Heart right ventricle (tissue), 16 donors: ENCODE data around the gene SERPINB8. TPM values are rescaled to one million over a fixed set of nuclear protein-coding genes. Genes with fewer than 3 reads are reported as not detected.

Experiments used
- ATAC-seq, 8 donors: fragments of 200-7000 bp; cut with Tn5 transposase; one replicate each; pipeline ENCODE4 v1.9.1; 2020; ENCODE audit warnings: mild to moderate bottlenecking in 8 of 8, moderate library complexity in 8 of 8, moderate number of reproducible peaks in 1 of 8
- DNase-seq, 2 donors: peaks; one replicate each; pipeline ENCODE4 v3.0.0-alpha.2; 2020
- H3K27ac ChIP-seq, 10 donors: fragments of 200-600 bp; sonication (generic) in 2 of 10; one replicate each; pipeline versions ENCODE4 v1.5.0 to v1.8.0; 2020 to 2022; ENCODE audit warnings: mild to moderate bottlenecking in 3 of 10
- H3K27me3 ChIP-seq, 7 donors: fragments of 200-600 bp; one replicate each; pipeline ENCODE4 v1.8.0; 2021 to 2022; ENCODE audit warnings: mild to moderate bottlenecking in 2 of 7
- H3K36me3 ChIP-seq, 9 donors: fragments of 200-600 bp; sonication (generic) in 1 of 9; one replicate each; pipeline versions ENCODE4 v1.5.0 to v1.8.0; 2020 to 2022; ENCODE audit warnings: mild to moderate bottlenecking in 2 of 9
- H3K4me1 ChIP-seq, 9 donors: fragments of 200-600 bp; sonication (generic) in 1 of 9; one replicate each; pipeline versions ENCODE4 v1.5.0 to v1.8.0; 2020 to 2022; ENCODE audit warnings: mild to moderate bottlenecking in 4 of 9
- H3K4me3 ChIP-seq, 10 donors: fragments of 200-600 bp; sonication (generic) in 2 of 10; one replicate each; pipeline versions ENCODE4 v1.5.0 to v1.8.0; 2020 to 2022; ENCODE audit warnings: mild to moderate bottlenecking in 7 of 10, moderate library complexity in 2 of 10
- H3K9me3 ChIP-seq, 11 donors: fragments of 200-600 bp in 10 of 11; sonication (generic) in 2 of 11; one replicate each; pipeline versions ENCODE4 v1.5.0 to v1.8.0; 2013 to 2022; ENCODE audit warnings: mild to moderate bottlenecking in 2 of 11, control low read depth in 1 of 11, moderate library complexity in 1 of 11
- CTCF ChIP-seq, 9 donors: fragments of 200-600 bp; sonication (generic) in 2 of 9; IDR thresholded peaks; one replicate each; pipeline versions ENCODE4 v1.5.0 to v1.8.0; 2021 to 2022; ENCODE audit warnings: antibody characterized with exemption in 9 of 9, mild to moderate bottlenecking in 5 of 9, moderate library complexity in 1 of 9
- WGBS, 2 donors: extraction: QIAGEN DNeasy Blood & Tissue Kit; methylation state at CpG; one replicate each; pipeline ENCODE4 v1.1.7; 2013; ENCODE audit warnings: inconsistent platforms in 1 of 2; 5-methylcytosine and 5-hydroxymethylcytosine counted together
- intact Hi-C, 10 donors: fragments of 100-400 bp; cut with DNase I; formaldehyde crosslinking; loops; one replicate each; pipeline versions ENCODE4 v1.11.1 to v1.14.2; 2022
- polyA plus RNA-seq, 2 donors: library from polyadenylated mRNA; stranded (reverse); fragments of 200-250 nt; gene quantifications; one replicate each; pipeline ENCODE4 v1.2.3, GENCODE V29; 2013
- total RNA-seq, 10 donors: library from RNA; stranded (reverse); fragmentation: NEBNext Ultra II Directional in 3 of 10; extraction: Animal tissue kit (Norgen Biotek cat#: 25700) in 3 of 10; gene quantifications; one replicate each; pipeline versions ENCODE4 v1.2.1 to v1.2.4, GENCODE V29; 2021 to 2023
- donor health status: Arrhythmogenic right ventricular cardiomyopathy.
- donor health status: ischemic (EF 13 %, LVEDD 7.1; RV severe dilation, severe dysfunction).
- donor health status: healthy with polysubstance abuse.
- donor health status: DM: no; HTN: yes; CAD: no.
- donor health status: DM: no; HTN: no; CAD: no.
- donor health status: ischemic (EF 25% LVEDD 6.9; RV normal size, moderate dysfunction).
- donor health status: ischemic (EF 25% LVEDD 5.7; RV mildly dilated, moderate dysfunction).
- donor health status: healthy.
- donor health status: DM: yes; HTN: yes; CAD: no.
- donor health status: Ischemic cardiomyopathy.
- donor health status: ischemic (EF 35%, LVEDD 5.7; RV mildly dilated, moderate dysfunction).
- donor health status: nonischemic (EF 11% LVEDD 7.7; RV severe dilation, severe dysfunction).
- donor health status: DM: yes; HTN: yes; CAD: no.
- donor health status: PGD.
- donor health status: ischemic (EF 29% LVEDD 5.4; RV normal size, mild dysfunction).
- donor health status: nonischemic (EF 23%, LVEDD 6.1; RV moderate dilation, normal function).

Gene SERPINB8
- total and polyA plus RNA-seq, 12 donors = 0.81 to 10.9 (median 2.5) TPM

- peaks cover 0 to 11% (median 6%) of the 10 kb centered on the region in 9 donors for H3K4me1 ChIP-seq
- H3K4me3 ChIP-seq = no peak overlapping the region
- intact Hi-C loops = no loop called here
- no peak overlapping the region for H3K27ac ChIP-seq
- H3K27me3 ChIP-seq = peaks cover 0 to 47% (median 20%) of the 10 kb centered on the region in 7 donors
- no peaks in the 10 kb centered on the region for H3K36me3 ChIP-seq
- DNase-seq (no peak), ATAC-seq (no peak)
- H3K9me3 ChIP-seq = peaks cover 0 to 6% (median 0%) of the 10 kb centered on the region in 11 donors
- 86 to 92% methylated on average over 3 of the region's 3 CpGs for WGBS, 2 donors
- TF ChIP-seq CTCF (IDR thresholded peaks at IDR 0.05) = no peak
Measured at GRCh38 chr18:63947051-63947790, 22.7 kb upstream of the SERPINB8 start.

GRCh38 chr18:63949068-63949737 is 20.7 kb upstream of the SERPINB8 start, which contains the start of gene HMSD:
Gene HMSD (plus strand): TSS chr18:63949301. CDS start chr18:63953456, 4,155 bp downstream.
- ATAC-seq = peak; percentile 65 to 93 (median 74)
- no peak within 1 kb of the TSS for H3K27ac ChIP-seq
- DNase-seq = peak in 1 of 2 donors; percentile 52
- peaks cover 0 to 6% (median 0%) of the 10 kb centered on the region in 11 donors for H3K9me3 ChIP-seq
- peaks cover 0 to 42% (median 16%) of the 10 kb centered on the region in 7 donors for H3K27me3 ChIP-seq
- no peaks in the 10 kb centered on the region for H3K36me3 ChIP-seq
- TF ChIP-seq CTCF (IDR thresholded peaks at IDR 0.05) = peak in 7 of 9 donors; percentile 10 to 57 (median 43)
- intact Hi-C loops = no loop called here
- H3K4me3 ChIP-seq = peak within 1 kb of the TSS in 9 of 10 donors; percentile 4 to 51 (median 43)
- peaks cover 0 to 11% (median 6%) of the 10 kb centered on the region in 9 donors for H3K4me1 ChIP-seq
- WGBS, 2 donors = 7 to 13% methylated on average over 35 of the region's 35 CpGs

GRCh38 chr18:63951302-63951705 is 18.6 kb upstream of the SERPINB8 start:
- peaks cover 0 to 5% (median 0%) of the 10 kb centered on the region in 11 donors for H3K9me3 ChIP-seq
- H3K27me3 ChIP-seq = peaks cover 0 to 39% (median 14%) of the 10 kb centered on the region in 7 donors
- 86 to 88% methylated on average over 4 of the region's 4 CpGs for WGBS, 2 donors
- no peak for TF ChIP-seq CTCF (IDR thresholded peaks at IDR 0.05)
- ATAC-seq = no peak
- no peaks in the 10 kb centered on the region for H3K36me3 ChIP-seq
- H3K4me1 ChIP-seq = peaks cover 0 to 11% (median 6%) of the 10 kb centered on the region in 9 donors
- intact Hi-C loops = no loop called here
- no peak overlapping the region for H3K27ac ChIP-seq
- H3K4me3 ChIP-seq = no peak overlapping the region
- no peak for DNase-seq

GRCh38 chr18:63953811-63954210 is 16.1 kb upstream of the SERPINB8 start:
- Histone ChIP-seq H3K27me3 (peaks cover 0 to 36% (median 9%) of the 10 kb centered on the region in 7 donors), H3K4me1 (peaks cover 0 to 8% (median 5%) of the 10 kb centered on the region in 9 donors), H3K9me3 (peaks cover 0 to 5% (median 0%) of the 10 kb centered on the region in 11 donors), H3K4me3 (no peak overlapping the region), H3K27ac (no peak overlapping the region), H3K36me3 (no peaks in the 10 kb centered on the region)
- 41 to 51% methylated on average over 5 of the region's 5 CpGs for WGBS, 2 donors
- no peak for DNase-seq
- intact Hi-C loops = no loop called here
- ATAC-seq = no peak
- no peak for TF ChIP-seq CTCF (IDR thresholded peaks at IDR 0.05)
